Endothelial cell of umbilical vein (primary cell): ENCODE data around the gene AUTS2.

Experiments used
- CTCF ChIP-seq, 2 donors: IDR thresholded peaks; 1 replicate in 1 of 2; 2 replicates in 1 of 2; pipeline ENCODE4 v1.5.1; 2011; ENCODE audit warnings: low read length in 2 of 2, mild to moderate bottlenecking in 2 of 2, moderate library complexity in 2 of 2, control low read depth in 1 of 2, inconsistent platforms in 1 of 2, low read depth in 1 of 2; ENCODE audit not compliant: insufficient read depth in 1 of 2; ENCODE audit errors: extremely low read depth in 1 of 2
- GATA2 ChIP-seq: IDR thresholded peaks from 2 replicates; pipeline ENCODE4 v1.7.0; 2011; ENCODE audit warnings: low read depth, mild to moderate bottlenecking, moderate library complexity, mixed read lengths, low read length; ENCODE audit not compliant: insufficient read length, insufficient read depth

- TF ChIP-seq CTCF (IDR thresholded peaks at IDR 0.05; ENCODE audit: extremely low read depth in 1 of 2, insufficient read depth in 1 of 2, low read depth in 1 of 2, low read length in 2 of 2): no peak
- TF ChIP-seq GATA2: no peak
These were observed 881.1 kb downstream of the AUTS2 start for GRCh38 chr7:70479153-70480021.
